ENCODE measurements around the gene TDRKH. TPM values are rescaled to one million over a fixed set of nuclear protein-coding genes. Genes with fewer than 3 reads are reported as not detected.

TDRKH gene
- total RNA-seq, 4 donors from 2014 or later, result 4.0 to 8.7 (median 6.1) TPM

GRCh38 chr1:151833172-151833900 is 43.0 kb upstream of the TDRKH start:
- WGBS, result 89% methylated on average over 7 of the region's 8 CpGs
- TF ChIP-seq EP300 (IDR thresholded peaks at IDR 0.05) (no peak), POLR2AphosphoS5 (IDR thresholded peaks at IDR 0.05) (no peak), POLR2A (IDR thresholded peaks at IDR 0.05; ENCODE audit: low read depth) (no peak), CTCF (IDR thresholded peaks at IDR 0.05) (no peak)
- peaks cover 4 to 54% (median 5%) of the 10 kb centered on the region in 4 donors for H3K27me3 ChIP-seq

DNA sequence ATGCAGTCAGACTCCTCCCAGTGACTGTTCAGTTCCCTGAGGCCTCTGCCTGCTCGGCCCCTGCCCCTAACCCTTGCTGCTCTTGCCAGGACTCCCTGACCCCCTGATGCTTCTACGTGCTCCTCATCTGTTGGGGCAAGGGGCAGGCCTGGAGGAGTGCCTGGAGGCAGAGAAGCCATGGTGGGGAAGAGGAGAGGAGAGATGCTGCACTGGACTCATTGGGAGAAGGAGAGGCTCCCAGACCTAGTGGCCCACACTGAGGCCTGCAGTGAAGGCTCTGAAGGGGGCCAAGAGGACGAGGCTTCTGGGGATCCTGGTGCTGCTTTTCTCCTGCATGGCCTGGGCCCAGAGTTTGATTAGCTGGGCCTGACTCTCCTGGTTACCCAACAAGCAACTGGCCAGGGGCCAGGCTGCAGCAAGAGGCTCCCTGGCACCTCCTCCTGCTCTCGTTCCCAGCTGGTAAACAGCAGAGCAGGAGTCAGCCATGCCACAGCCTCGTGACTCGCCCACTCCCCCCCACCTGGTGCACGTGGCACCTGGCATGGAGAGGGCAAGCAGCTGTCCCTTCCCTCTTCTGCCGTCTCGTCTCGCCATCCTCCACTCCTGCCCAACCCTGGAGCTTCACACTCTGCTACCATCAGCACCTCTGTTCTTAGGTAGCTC is 42.1 kb upstream of the TDRKH start:
- Histone ChIP-seq H3K4me3 (no peak overlapping the region), H3K36me3 (no peaks in the 10 kb centered on the region), H3K4me1 (peaks cover 13 to 27% (median 25%) of the 10 kb centered on the region in 4 donors), H3K9me3 (no peaks in the 10 kb centered on the region), H3K27ac (replicated peaks in 1 of 4) (no peak overlapping the region), H3K27me3 (peaks cover 0 to 45% (median 5%) of the 10 kb centered on the region in 4 donors)
- peak in 1 of 2 donors; percentile 15 for TF ChIP-seq POLR2AphosphoS5 (IDR thresholded peaks at IDR 0.05)
- no peak for TF ChIP-seq EP300 (IDR thresholded peaks at IDR 0.05)
- intact Hi-C loops (cut with DNase I), result loop anchor here (10.0 kb wide), 1 partner anchor 68 kb away; the partner anchor contains the start of gene MRPL9
- WGBS, result 53% methylated on average over 10 of the region's 10 CpGs
- DNase-seq (ENCODE audit: extremely low spot score), result no peak

More at GRCh38 chr1:151833172-151833900, 43.0 kb upstream of the TDRKH start:
- no peaks in the 10 kb centered on the region for H3K9me3 ChIP-seq
- no peak overlapping the region for H3K27ac ChIP-seq (replicated peaks in 1 of 4)
- no peak for DNase-seq (ENCODE audit: extremely low spot score)
- intact Hi-C loops (cut with DNase I), result loop anchor here (10.0 kb wide), 1 partner anchor 69 kb away; the partner anchor contains the start of gene MRPL9
- no peak overlapping the region for H3K4me3 ChIP-seq
- peaks cover 19 to 32% (median 31%) of the 10 kb centered on the region in 4 donors for H3K4me1 ChIP-seq
- no peaks in the 10 kb centered on the region for H3K36me3 ChIP-seq

DNA sequence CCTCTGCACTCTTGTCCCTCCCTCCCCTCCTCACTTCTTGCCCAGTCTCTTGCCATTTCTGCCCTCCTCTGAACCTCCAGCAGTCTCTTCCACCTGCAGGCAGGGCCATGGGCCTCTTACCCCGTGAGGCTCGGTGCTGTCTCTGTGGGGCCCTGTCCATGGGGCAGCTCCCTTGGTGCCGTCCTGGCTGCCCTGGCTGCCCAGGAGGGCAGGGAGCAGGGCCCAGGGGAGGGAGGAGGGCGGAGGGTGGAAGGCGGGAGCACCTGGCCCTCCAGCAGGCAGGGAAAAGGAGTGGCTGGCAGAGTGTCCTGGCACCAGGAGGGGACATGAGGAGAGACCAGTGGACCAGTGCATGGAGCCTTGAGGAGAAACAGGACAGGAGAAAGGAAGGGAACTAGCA is 41.3 kb upstream of the TDRKH start, which contains the start of gene RORC:
RORC (minus strand) TSS at position 198 of the 400 bp plus-strand sequence; CDS start at position 160, 38 bp downstream.
- Histone ChIP-seq H3K4me1 (peaks cover 13 to 25% (median 21%) of the 10 kb centered on the region in 4 donors), H3K9me3 (no peaks in the 10 kb centered on the region), H3K27me3 (peaks cover 0 to 36% (median 3%) of the 10 kb centered on the region in 4 donors), H3K27ac (replicated peaks in 1 of 4) (no peak within 1 kb of the TSS), H3K4me3 (peak within 1 kb of the TSS in 1 of 4 donors; percentile 20), H3K36me3 (no peaks in the 10 kb centered on the region)
- no peak for DNase-seq (ENCODE audit: extremely low spot score)
- TF ChIP-seq CTCF (IDR thresholded peaks at IDR 0.05), result no peak
- no peak for TF ChIP-seq POLR2A (IDR thresholded peaks at IDR 0.05; ENCODE audit: low read depth)
- TF ChIP-seq EP300 (IDR thresholded peaks at IDR 0.05), result no peak
- no peak for TF ChIP-seq POLR2AphosphoS5 (IDR thresholded peaks at IDR 0.05)
- intact Hi-C loops (cut with DNase I), result loop anchor here (10.0 kb wide), 1 partner anchor 67 kb away; the partner anchor contains the start of gene MRPL9
- 78% methylated on average over 5 of the region's 5 CpGs for WGBS

DNA sequence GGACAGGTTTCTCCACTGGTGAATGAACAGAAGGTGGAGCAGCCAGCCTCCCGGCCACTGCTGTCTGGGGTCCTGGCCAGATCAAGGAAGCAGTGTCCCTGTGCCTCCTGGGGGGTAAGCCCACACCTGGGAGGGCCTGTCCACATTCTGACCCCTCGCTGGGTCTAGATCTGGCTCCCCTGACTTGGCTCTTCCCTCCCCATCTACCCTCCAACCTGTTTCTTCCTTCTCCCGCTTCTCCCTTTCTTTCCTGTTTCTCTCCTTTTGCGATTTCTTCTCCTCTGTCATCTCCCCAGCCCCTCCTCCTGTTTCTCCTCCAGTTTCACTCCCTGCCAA is 40.9 kb upstream of the TDRKH start:
- 87% methylated on average over 4 of the region's 4 CpGs for WGBS
- no peak for DNase-seq (ENCODE audit: extremely low spot score)
- Histone ChIP-seq H3K4me3 (peak overlapping the region in 1 of 4 donors; percentile 20), H3K27me3 (peaks cover 0 to 36% (median 3%) of the 10 kb centered on the region in 4 donors), H3K4me1 (peaks cover 13 to 25% (median 21%) of the 10 kb centered on the region in 4 donors), H3K27ac (replicated peaks in 1 of 4) (no peak overlapping the region), H3K9me3 (no peaks in the 10 kb centered on the region), H3K36me3 (no peaks in the 10 kb centered on the region)
- intact Hi-C loops (cut with DNase I), result loop anchor here (10.0 kb wide), 1 partner anchor 66 kb away; the partner anchor contains the start of gene MRPL9
- TF ChIP-seq POLR2AphosphoS5 (IDR thresholded peaks at IDR 0.05), result no peak
- no peak for TF ChIP-seq CTCF (IDR thresholded peaks at IDR 0.05)

GRCh38 chr1:151830055-151830454 is 39.8 kb upstream of the TDRKH start:
- intact Hi-C loops (cut with DNase I), result loop anchor here (10.0 kb wide), 1 partner anchor 65 kb away; the partner anchor contains the start of gene MRPL9

More at GRCh38 chr1:151830055-151830454, 39.8 kb upstream of the TDRKH start:
- 35% methylated on average over 6 of the region's 6 CpGs for WGBS
- H3K27ac ChIP-seq (replicated peaks in 1 of 4), result no peak overlapping the region
- H3K4me1 ChIP-seq, result peaks cover 13 to 25% (median 21%) of the 10 kb centered on the region in 4 donors
- no peaks in the 10 kb centered on the region for H3K36me3 ChIP-seq
- no peak overlapping the region for H3K4me3 ChIP-seq
- peaks cover 0 to 32% (median 0%) of the 10 kb centered on the region in 4 donors for H3K27me3 ChIP-seq
- DNase-seq (ENCODE audit: extremely low spot score), result no peak
- TF ChIP-seq POLR2AphosphoS5 (IDR thresholded peaks at IDR 0.05), result no peak
- no peak for TF ChIP-seq CTCF (IDR thresholded peaks at IDR 0.05)
- TF ChIP-seq EP300 (IDR thresholded peaks at IDR 0.05), result no peak
- no peak for TF ChIP-seq POLR2A (IDR thresholded peaks at IDR 0.05; ENCODE audit: low read depth)
- no peaks in the 10 kb centered on the region for H3K9me3 ChIP-seq

Measured in esophagus muscularis mucosa (tissue), 4 donors.